ENCODE data around the gene HRH2. TPM values are rescaled to one million over a fixed set of nuclear protein-coding genes. Genes with fewer than 3 reads are reported as not detected.

Gene HRH2
- total and polyA plus RNA-seq, 4 donors, result 1.8 to 36.1 (median 9.9) TPM

GRCh38 chr5:175712313-175712680, 54.4 kb downstream of the HRH2 start:
- no peak for ATAC-seq (ENCODE audit: insufficient read depth, low FRiP score)
- H3K27ac ChIP-seq (ENCODE audit: low read depth in 1 of 2, low read length in 1 of 2), result no peak overlapping the region
- no peak for DNase-seq
- peaks cover 0 to 23% (median 7%) of the 10 kb centered on the region in 4 donors for H3K9me3 ChIP-seq (ENCODE audit: control insufficient read depth in 4 of 4, insufficient read depth in 3 of 4, low read length in 3 of 4)
- no peak overlapping the region for H3K4me3 ChIP-seq
- H3K4me1 ChIP-seq (ENCODE audit: control insufficient read depth in 5 of 5, insufficient read depth in 5 of 5, low read length in 5 of 5), result peaks cover 0 to 5% (median 0%) of the 10 kb centered on the region in 5 donors
- peaks cover 0 to 3% (median 1%) of the 10 kb centered on the region in 4 donors for H3K36me3 ChIP-seq (ENCODE audit: control insufficient read depth in 4 of 4, insufficient read depth in 4 of 4, low read length in 4 of 4)
- whole genome bisulfite sequencing, 2 donors, result 87 to 94% methylated on average over 8 of the region's 8 CpGs
- no peaks in the 10 kb centered on the region for H3K27me3 ChIP-seq (ENCODE audit: control insufficient read depth in 3 of 3, insufficient read depth in 3 of 3, low read length in 2 of 3)
- H3K9ac ChIP-seq (ENCODE audit: insufficient read depth in 1 of 2, low read length in 2 of 2), result no peak overlapping the region
- TF ChIP-seq, protein P1, sequence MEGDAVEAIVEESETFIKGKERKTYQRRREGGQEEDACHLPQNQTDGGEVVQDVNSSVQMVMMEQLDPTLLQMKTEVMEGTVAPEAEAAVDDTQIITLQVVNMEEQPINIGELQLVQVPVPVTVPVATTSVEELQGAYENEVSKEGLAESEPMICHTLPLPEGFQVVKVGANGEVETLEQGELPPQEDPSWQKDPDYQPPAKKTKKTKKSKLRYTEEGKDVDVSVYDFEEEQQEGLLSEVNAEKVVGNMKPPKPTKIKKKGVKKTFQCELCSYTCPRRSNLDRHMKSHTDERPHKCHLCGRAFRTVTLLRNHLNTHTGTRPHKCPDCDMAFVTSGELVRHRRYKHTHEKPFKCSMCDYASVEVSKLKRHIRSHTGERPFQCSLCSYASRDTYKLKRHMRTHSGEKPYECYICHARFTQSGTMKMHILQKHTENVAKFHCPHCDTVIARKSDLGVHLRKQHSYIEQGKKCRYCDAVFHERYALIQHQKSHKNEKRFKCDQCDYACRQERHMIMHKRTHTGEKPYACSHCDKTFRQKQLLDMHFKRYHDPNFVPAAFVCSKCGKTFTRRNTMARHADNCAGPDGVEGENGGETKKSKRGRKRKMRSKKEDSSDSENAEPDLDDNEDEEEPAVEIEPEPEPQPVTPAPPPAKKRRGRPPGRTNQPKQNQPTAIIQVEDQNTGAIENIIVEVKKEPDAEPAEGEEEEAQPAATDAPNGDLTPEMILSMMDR (IDR thresholded peaks at IDR 0.05; ENCODE audit: control extremely low read depth, extremely low read depth), result no peak

- Histone ChIP-seq H3K9ac (ENCODE audit: insufficient read depth in 1 of 2, low read length in 2 of 2) (no peak overlapping the region), H3K27ac (ENCODE audit: low read depth in 1 of 2, low read length in 1 of 2) (no peak overlapping the region), H3K4me3 (no peak overlapping the region), H3K9me3 (ENCODE audit: control insufficient read depth in 4 of 4, insufficient read depth in 3 of 4, low read length in 3 of 4) (peaks cover 0 to 23% (median 7%) of the 10 kb centered on the region in 4 donors), H3K36me3 (ENCODE audit: control insufficient read depth in 4 of 4, insufficient read depth in 4 of 4, low read length in 4 of 4) (peaks cover 0 to 3% (median 1%) of the 10 kb centered on the region in 4 donors), H3K27me3 (ENCODE audit: control insufficient read depth in 3 of 3, insufficient read depth in 3 of 3, low read length in 2 of 3) (no peaks in the 10 kb centered on the region), H3K4me1 (ENCODE audit: control insufficient read depth in 5 of 5, insufficient read depth in 5 of 5, low read length in 5 of 5) (peaks cover 0 to 5% (median 0%) of the 10 kb centered on the region in 5 donors)
- ATAC-seq (ENCODE audit: insufficient read depth, low FRiP score), result no peak
- DNase-seq, result no peak
- TF ChIP-seq, protein P1 (IDR thresholded peaks at IDR 0.05; ENCODE audit: control extremely low read depth, extremely low read depth), result no peak
- 38 to 42% methylated on average over 11 of the region's 11 CpGs for WGBS, 2 donors
Observed at GRCh38 chr5:175712681-175713085, 54.8 kb downstream of the HRH2 start.

GRCh38 chr5:175713930-175714329, 56.1 kb downstream of the HRH2 start:
- H3K27ac ChIP-seq (ENCODE audit: low read depth in 1 of 2, low read length in 1 of 2), result no peak overlapping the region
- TF ChIP-seq, protein P1 (IDR thresholded peaks at IDR 0.05; ENCODE audit: control extremely low read depth, extremely low read depth), result no peak
- no peak overlapping the region for H3K9ac ChIP-seq (ENCODE audit: insufficient read depth in 1 of 2, low read length in 2 of 2)
- no peaks in the 10 kb centered on the region for H3K27me3 ChIP-seq (ENCODE audit: control insufficient read depth in 3 of 3, insufficient read depth in 3 of 3, low read length in 2 of 3)
- H3K4me3 ChIP-seq, result no peak overlapping the region
- no peak for DNase-seq
- WGBS, 2 donors, result 84 to 97% methylated on average over 3 of the region's 3 CpGs
- peaks cover 0 to 5% (median 0%) of the 10 kb centered on the region in 5 donors for H3K4me1 ChIP-seq (ENCODE audit: control insufficient read depth in 5 of 5, insufficient read depth in 5 of 5, low read length in 5 of 5)
- H3K9me3 ChIP-seq (ENCODE audit: control insufficient read depth in 4 of 4, insufficient read depth in 3 of 4, low read length in 3 of 4), result peaks cover 0 to 23% (median 7%) of the 10 kb centered on the region in 4 donors
- no peak for ATAC-seq (ENCODE audit: insufficient read depth, low FRiP score)
- H3K36me3 ChIP-seq (ENCODE audit: control insufficient read depth in 4 of 4, insufficient read depth in 4 of 4, low read length in 4 of 4), result no peaks in the 10 kb centered on the region
